GM12891 (cell line): ENCODE results near the gene MOV10.

Experiments used
- POLR2A ChIP-seq: IDR thresholded peaks from 2 replicates; pipeline ENCODE4 v1.6.1; 2011; ENCODE audit warnings: low read depth, low read length, control low read depth
- POLR2AphosphoS5 ChIP-seq: IDR thresholded peaks from 2 replicates; pipeline ENCODE4 v1.6.1; 2011; ENCODE audit warnings: low read depth, low read length, control low read depth
- POU2F2 ChIP-seq: IDR thresholded peaks from 2 replicates; pipeline ENCODE4 v1.6.1; 2011; ENCODE audit warnings: low read depth, mild to moderate bottlenecking, control low read depth, low read length, moderate library complexity

DNA sequence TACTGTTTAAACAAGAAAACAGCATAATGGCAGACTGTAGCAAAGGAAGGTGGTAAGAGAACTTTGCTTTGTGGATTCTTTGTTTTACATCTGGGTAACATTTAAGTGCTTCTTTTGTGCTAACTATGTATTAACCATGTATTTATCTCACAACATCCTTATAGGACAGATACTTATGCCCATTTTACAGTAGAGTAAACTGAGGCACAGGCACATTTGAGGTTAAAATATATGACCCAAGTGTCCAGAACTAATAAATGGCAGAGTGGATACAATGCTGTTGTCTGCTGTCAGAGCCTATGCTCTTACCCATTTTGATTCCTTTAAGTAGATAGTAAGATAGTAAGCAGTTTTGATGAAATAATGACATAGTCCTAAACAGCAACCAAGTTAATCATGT lies 47.6 kb upstream of the MOV10 start:
- TF ChIP-seq POLR2A (no peak), POLR2AphosphoS5 (no peak), POU2F2 (no peak)
